Esophagus squamous epithelium (tissue), 4 donors: Measurements from ENCODE around the gene TMEM41B.

ENCODE experiments used
- CTCF ChIP-seq, 6 experiments: fragments of 450-650 bp in 4 of 6; fragments of 200-600 bp in 2 of 6; sonication (generic) in 2 of 6; IDR thresholded peaks; one replicate each; pipeline ENCODE4 v1.5.1; 2016 to 2019; ENCODE audit warnings: antibody characterized with exemption in 6 of 6, mild to moderate bottlenecking in 4 of 6, moderate library complexity in 4 of 6
- POLR2A ChIP-seq, 4 donors: fragments of 450-650 bp; IDR thresholded peaks; one replicate each; pipeline ENCODE4 v1.6.1; 2017; ENCODE audit warnings: antibody characterized with exemption in 4 of 4, mild to moderate bottlenecking in 4 of 4, moderate library complexity in 3 of 4

- TF ChIP-seq CTCF (IDR thresholded peaks at IDR 0.05), result no peak
- no peak for TF ChIP-seq POLR2A (IDR thresholded peaks at IDR 0.05)
These were observed 81.9 kb downstream of the TMEM41B start for GRCh38 chr11:9232482-9232881.
